GM12878 (cell line): ENCODE data around the gene KRT71. TPM values are rescaled to one million over a fixed set of nuclear protein-coding genes. Genes with fewer than 3 reads are reported as not detected.

Experiments used
- ATAC-seq: fragments of 200-7000 bp; cut with Tn5 transposase; 3 replicates; pipeline ENCODE4 v1.9.1; 2020; ENCODE audit warnings: mild to moderate bottlenecking, moderate library complexity
- BruUV-seq: library from RNA; stranded (reverse); fragments of 400-500 nt; replicated peaks from 2 replicates; lab custom pipeline; 2021; lab: Mats Ljungman, UMichigan
- CTCF ChIA-PET: fragments of 300-600 bp; sonication (Branson Sonifier 250); formaldehyde crosslinking; extraction: SDS; loops from one replicate; lab custom pipeline; 2021; ENCODE audit warnings: inconsistent platforms; lab: Yijun Ruan, JAX
- POLR2A ChIA-PET: fragments of 350-600 bp; formaldehyde crosslinking; extraction: SDS; loops from one replicate; lab custom pipeline; 2021; ENCODE audit warnings: inconsistent platforms; lab: Charles Lee
- RAD21 ChIA-PET: fragments of 300-600 bp; sonication (Branson Sonifier 250); formaldehyde crosslinking; loops from one replicate; lab custom pipeline; 2023; ENCODE audit warnings: antibody characterized with exemption; ENCODE audit not compliant: unreplicated experiment; lab: Charles Lee
- SMC1A ChIA-PET: fragments of 300-600 bp; sonication (Branson Sonifier 250); formaldehyde crosslinking; loops from one replicate; lab custom pipeline; 2023; ENCODE audit not compliant: unreplicated experiment, uncharacterized antibody; lab: Charles Lee
- DNase-seq: peaks from one replicate; pipeline ENCODE4 v3.0.0-alpha.2; 2011; ENCODE audit warnings: low read depth, low spot score
- FAIRE-seq: peaks from 3 replicates; lab custom pipeline; 2011; peaks lifted over from hg19 to GRCh38; lab: Jason Lieb, UNC
- H2AFZ ChIP-seq: 2 replicates; pipeline ENCODE4 v1.6.0; 2011; ENCODE audit warnings: low read depth, low read length, control low read depth; ENCODE audit not compliant: control insufficient read depth
- H3K27ac ChIP-seq: 2 replicates; pipeline ENCODE4 v1.5.1; 2011; ENCODE audit warnings: control low read depth; ENCODE audit not compliant: control insufficient read depth, insufficient read depth
- H3K27me3 ChIP-seq, 2 experiments: replicated peaks in 1 of 2; 2 replicates each; pipeline versions ENCODE4 v1.6.0 to v1.6.1; 2011; ENCODE audit warnings: low read length in 1 of 2; ENCODE audit not compliant: control insufficient read depth in 2 of 2, insufficient read depth in 2 of 2
- H3K36me3 ChIP-seq, 2 experiments: 2 replicates each; pipeline ENCODE4 v1.5.1; 2011; ENCODE audit warnings: low read length in 1 of 2; ENCODE audit not compliant: control insufficient read depth in 2 of 2, insufficient read depth in 2 of 2
- H3K4me1 ChIP-seq: 2 replicates; pipeline ENCODE4 v1.6.1; 2011; ENCODE audit warnings: mild to moderate bottlenecking, low read length, moderate library complexity, mixed read lengths; ENCODE audit not compliant: control insufficient read depth, insufficient read depth
- H3K4me2 ChIP-seq: 2 replicates; pipeline ENCODE4 v1.6.0; 2011; ENCODE audit warnings: control low read depth; ENCODE audit not compliant: control insufficient read depth, insufficient read depth
- H3K4me3 ChIP-seq: fragments of 200-600 bp; sonication (generic); 2 replicates; pipeline ENCODE4 v1.5.1; 2016
- H3K79me2 ChIP-seq: 2 replicates; pipeline ENCODE4 v1.6.0; 2011; ENCODE audit warnings: low read length; ENCODE audit not compliant: control insufficient read depth, insufficient read depth
- H3K9ac ChIP-seq: 2 replicates; pipeline ENCODE4 v1.8.0; 2011; ENCODE audit warnings: low read length, control low read depth, mixed read lengths; ENCODE audit not compliant: control insufficient read depth, insufficient read depth
- H3K9me3 ChIP-seq: replicated peaks from 3 replicates; pipeline ENCODE4 v1.5.1; 2011; ENCODE audit warnings: mild to moderate bottlenecking, low read length; ENCODE audit not compliant: control insufficient read depth, insufficient read depth
- H4K20me1 ChIP-seq: 2 replicates; pipeline ENCODE4 v1.6.0; 2011; ENCODE audit not compliant: control insufficient read depth, insufficient read depth
- BHLHE40 ChIP-seq, 2 experiments: fragments of 450-650 bp in 1 of 2; IDR thresholded peaks; 2 replicates each; pipeline ENCODE4 v1.6.1; 2011 to 2017; ENCODE audit warnings: low read depth in 2 of 2, borderline replicate concordance in 1 of 2, improper control_type of control experiment in 1 of 2, low read length in 1 of 2, mild to moderate bottlenecking in 1 of 2
- EED ChIP-seq: sonication (generic); IDR thresholded peaks from 2 replicates; pipeline ENCODE4 v1.6.1; 2016; ENCODE audit warnings: antibody characterized with exemption, low read depth
- LARP7 ChIP-seq: fragments of 450-650 bp; IDR thresholded peaks from 2 replicates; pipeline ENCODE4 v1.6.1; 2017; ENCODE audit warnings: mild to moderate bottlenecking
- MTA2 ChIP-seq: fragments of 450-650 bp; IDR thresholded peaks from 2 replicates; pipeline ENCODE4 v1.6.1; 2016; ENCODE audit warnings: low read depth, mild to moderate bottlenecking, moderate library complexity
- ZNF384 ChIP-seq: IDR thresholded peaks from 2 replicates; pipeline ENCODE4 v1.6.1; 2012; ENCODE audit warnings: low read depth, mild to moderate bottlenecking, low read length, improper control_type of control experiment, borderline replicate concordance
- WGBS: methylation state at CpG from one replicate; pipeline ENCODE4 v1.1.6; 2016; ENCODE audit warnings: low lambda C conversion rate; ENCODE audit not compliant: insufficient replicate concordance, insufficient coverage; ENCODE audit errors: missing lambda C conversion rate; 5-methylcytosine and 5-hydroxymethylcytosine counted together
- in situ Hi-C: fragments of 300-500 bp; cut with MboI; formaldehyde crosslinking; loops from 9 replicates; pipeline ENCODE4 v1.14.3; 2018; ENCODE audit warnings: mixed read lengths
- intact Hi-C: fragments of 100-400 bp; cut with micrococcal nuclease; formaldehyde crosslinking; loops from one replicate; pipeline ENCODE4 v1.14.2; 2022; ENCODE audit not compliant: unreplicated experiment
- polyA plus RNA-seq, 11 experiments: library from polyadenylated mRNA; depleted of rRNA in 4 of 11; unstranded in 6 of 11; stranded (reverse) in 5 of 11; fragments of >200 nt; fragmentation: Nextera tagmentation in 4 of 11; fragmentation: Illumina TruSeq in 1 of 11; extraction: Ambion mirVana in 4 of 11; extraction: Trizol in 1 of 11; gene quantifications; 1 replicate in 1 of 11; 2 replicates in 10 of 11; pipeline versions ENCODE4 v1.2.1 to v1.2.3, GENCODE V29; 2011 to 2016; ENCODE audit warnings: inconsistent platforms in 2 of 11, missing spikeins in 2 of 11, low read depth in 1 of 11
- total RNA-seq, 4 experiments: library from RNA; depleted of rRNA in 3 of 4; stranded (reverse); fragments of >200 nt in 3 of 4; fragmentation: Illumina TruSeq in 1 of 4; extraction: Trizol in 1 of 4; gene quantifications; 2 replicates each; pipeline versions ENCODE4 v1.2.1 to v1.2.3, GENCODE V29; 2013 to 2021
- TF ChIP-seq, protein P1 (sequence below): fragments of 450-650 bp; IDR thresholded peaks from 2 replicates; pipeline ENCODE4 v1.6.1; 2017; ENCODE audit warnings: mild to moderate bottlenecking, moderate library complexity
- TF ChIP-seq, protein P2 (sequence below): fragments of 450-650 bp; IDR thresholded peaks from 2 replicates; pipeline ENCODE4 v1.6.1; 2017; ENCODE audit warnings: antibody characterized with exemption, mild to moderate bottlenecking, moderate library complexity
- TF ChIP-seq, protein P3 (sequence below): fragments of 450-650 bp; IDR thresholded peaks from 2 replicates; pipeline ENCODE4 v1.6.1; 2017; ENCODE audit warnings: mild to moderate bottlenecking

KRT71 gene
- total and polyA plus RNA-seq, 10 of the 15 experiments (the other 5 are each of a cell fraction or from before 2014, with no cell fraction given) = not detected

DNA sequence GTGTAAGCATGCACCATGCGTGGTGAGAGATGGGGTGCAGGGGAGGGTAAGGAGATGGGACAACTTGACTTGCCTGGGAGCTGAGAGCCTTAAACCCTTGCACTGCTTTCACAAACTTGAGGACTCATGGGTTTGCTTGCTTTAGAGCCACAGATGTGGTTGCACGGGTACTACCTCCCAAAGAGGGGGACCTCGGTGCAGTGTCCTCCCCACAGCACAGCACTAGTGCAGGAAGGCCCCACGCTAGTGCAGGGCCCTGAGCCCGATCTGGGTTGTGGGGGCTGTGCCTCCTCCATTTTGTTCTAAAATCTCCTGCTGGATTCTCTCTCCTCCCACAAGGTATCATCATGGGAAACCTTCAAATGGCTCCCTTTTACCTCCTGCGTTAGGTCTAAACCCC, 37.1 kb upstream of the KRT71 start:
- in situ Hi-C loops (no loop called here), intact Hi-C loops (no loop called here)
- BruUV-seq = no TSS peak
- no peaks in the 10 kb centered on the region for H3K9me3 ChIP-seq
- DNase-seq (no peak), ATAC-seq (no peak), FAIRE-seq (no peak)
- H3K79me2 ChIP-seq = no peaks in the 10 kb centered on the region
- H4K20me1 ChIP-seq = no peaks in the 10 kb centered on the region
- H3K4me2 ChIP-seq = no peak overlapping the region
- ChIA-PET CTCF (no interaction called here), POLR2A (no interaction called here), RAD21 (no interaction called here), SMC1A (no interaction called here)
- H3K9ac ChIP-seq = no peak overlapping the region
- WGBS = 6% methylated on average over 6 of the region's 6 CpGs
- peaks cover 0 to 3% of the 10 kb centered on the region in 2 experiments; a peak in 2 of 4 replicates for H3K27me3 ChIP-seq
- no peak overlapping the region for H3K4me3 ChIP-seq
- no peak overlapping the region for H3K27ac ChIP-seq
- no peaks in the 10 kb centered on the region for H3K4me1 ChIP-seq
- H2AFZ ChIP-seq = no peak overlapping the region
- no peaks in the 10 kb centered on the region for H3K36me3 ChIP-seq
- TF ChIP-seq EED (no peak), BHLHE40 (IDR thresholded peaks at IDR 0.05; ENCODE audit: borderline replicate concordance in 1 of 2, low read depth in 2 of 2, low read length in 1 of 2) (no peak)

DNA sequence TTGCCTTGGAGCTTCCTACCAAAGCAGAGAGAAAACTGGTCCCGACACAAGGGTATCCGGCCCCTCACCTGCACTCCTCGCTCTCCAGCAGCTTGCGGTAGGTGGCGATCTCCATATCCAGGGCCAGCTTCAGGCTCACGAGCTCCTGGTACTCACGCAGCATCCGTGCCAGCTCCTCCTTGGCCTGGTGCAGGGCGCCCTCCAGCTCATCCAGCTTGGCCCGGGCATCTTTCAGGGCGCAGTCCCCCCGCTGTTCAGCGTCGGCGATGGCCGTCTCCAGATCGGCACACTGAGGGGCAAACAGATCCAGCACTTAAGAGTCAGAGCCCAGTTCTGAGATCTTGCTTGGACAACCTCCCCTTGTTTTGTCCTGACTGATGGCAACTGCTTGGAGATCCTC, 34.6 kb upstream of the KRT71 start:
- Histone ChIP-seq H4K20me1 (no peaks in the 10 kb centered on the region), H3K4me1 (no peaks in the 10 kb centered on the region), H3K9me3 (no peaks in the 10 kb centered on the region), H3K9ac (no peak overlapping the region), H3K27ac (no peak overlapping the region), H2AFZ (no peak overlapping the region), H3K4me3 (no peak overlapping the region), H3K79me2 (no peaks in the 10 kb centered on the region), H3K27me3 (peaks cover 0 to 3% of the 10 kb centered on the region in 2 experiments; a peak in 3 of 4 replicates), H3K36me3 (no peaks in the 10 kb centered on the region), H3K4me2 (no peak overlapping the region)
- DNase-seq (no peak), FAIRE-seq (no peak), ATAC-seq (no peak)
- ChIA-PET POLR2A (no interaction called here), SMC1A (no interaction called here), RAD21 (no interaction called here), CTCF (no interaction called here)
- 56% methylated on average over 17 of the region's 17 CpGs for WGBS
- intact Hi-C loops (no loop called here), in situ Hi-C loops (loop anchor here (5.0 to 10.0 kb wide), 2 partner anchors 277 to 395 kb away; no protein-coding TSS in a partner anchor)
- BruUV-seq = no TSS peak
- TF ChIP-seq, protein P1, sequence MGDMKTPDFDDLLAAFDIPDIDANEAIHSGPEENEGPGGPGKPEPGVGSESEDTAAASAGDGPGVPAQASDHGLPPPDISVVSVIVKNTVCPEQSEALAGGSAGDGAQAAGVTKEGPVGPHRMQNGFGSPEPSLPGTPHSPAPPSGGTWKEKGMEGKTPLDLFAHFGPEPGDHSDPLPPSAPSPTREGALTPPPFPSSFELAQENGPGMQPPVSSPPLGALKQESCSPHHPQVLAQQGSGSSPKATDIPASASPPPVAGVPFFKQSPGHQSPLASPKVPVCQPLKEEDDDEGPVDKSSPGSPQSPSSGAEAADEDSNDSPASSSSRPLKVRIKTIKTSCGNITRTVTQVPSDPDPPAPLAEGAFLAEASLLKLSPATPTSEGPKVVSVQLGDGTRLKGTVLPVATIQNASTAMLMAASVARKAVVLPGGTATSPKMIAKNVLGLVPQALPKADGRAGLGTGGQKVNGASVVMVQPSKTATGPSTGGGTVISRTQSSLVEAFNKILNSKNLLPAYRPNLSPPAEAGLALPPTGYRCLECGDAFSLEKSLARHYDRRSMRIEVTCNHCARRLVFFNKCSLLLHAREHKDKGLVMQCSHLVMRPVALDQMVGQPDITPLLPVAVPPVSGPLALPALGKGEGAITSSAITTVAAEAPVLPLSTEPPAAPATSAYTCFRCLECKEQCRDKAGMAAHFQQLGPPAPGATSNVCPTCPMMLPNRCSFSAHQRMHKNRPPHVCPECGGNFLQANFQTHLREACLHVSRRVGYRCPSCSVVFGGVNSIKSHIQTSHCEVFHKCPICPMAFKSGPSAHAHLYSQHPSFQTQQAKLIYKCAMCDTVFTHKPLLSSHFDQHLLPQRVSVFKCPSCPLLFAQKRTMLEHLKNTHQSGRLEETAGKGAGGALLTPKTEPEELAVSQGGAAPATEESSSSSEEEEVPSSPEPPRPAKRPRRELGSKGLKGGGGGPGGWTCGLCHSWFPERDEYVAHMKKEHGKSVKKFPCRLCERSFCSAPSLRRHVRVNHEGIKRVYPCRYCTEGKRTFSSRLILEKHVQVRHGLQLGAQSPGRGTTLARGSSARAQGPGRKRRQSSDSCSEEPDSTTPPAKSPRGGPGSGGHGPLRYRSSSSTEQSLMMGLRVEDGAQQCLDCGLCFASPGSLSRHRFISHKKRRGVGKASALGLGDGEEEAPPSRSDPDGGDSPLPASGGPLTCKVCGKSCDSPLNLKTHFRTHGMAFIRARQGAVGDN = no peak
- TF ChIP-seq, protein P2, sequence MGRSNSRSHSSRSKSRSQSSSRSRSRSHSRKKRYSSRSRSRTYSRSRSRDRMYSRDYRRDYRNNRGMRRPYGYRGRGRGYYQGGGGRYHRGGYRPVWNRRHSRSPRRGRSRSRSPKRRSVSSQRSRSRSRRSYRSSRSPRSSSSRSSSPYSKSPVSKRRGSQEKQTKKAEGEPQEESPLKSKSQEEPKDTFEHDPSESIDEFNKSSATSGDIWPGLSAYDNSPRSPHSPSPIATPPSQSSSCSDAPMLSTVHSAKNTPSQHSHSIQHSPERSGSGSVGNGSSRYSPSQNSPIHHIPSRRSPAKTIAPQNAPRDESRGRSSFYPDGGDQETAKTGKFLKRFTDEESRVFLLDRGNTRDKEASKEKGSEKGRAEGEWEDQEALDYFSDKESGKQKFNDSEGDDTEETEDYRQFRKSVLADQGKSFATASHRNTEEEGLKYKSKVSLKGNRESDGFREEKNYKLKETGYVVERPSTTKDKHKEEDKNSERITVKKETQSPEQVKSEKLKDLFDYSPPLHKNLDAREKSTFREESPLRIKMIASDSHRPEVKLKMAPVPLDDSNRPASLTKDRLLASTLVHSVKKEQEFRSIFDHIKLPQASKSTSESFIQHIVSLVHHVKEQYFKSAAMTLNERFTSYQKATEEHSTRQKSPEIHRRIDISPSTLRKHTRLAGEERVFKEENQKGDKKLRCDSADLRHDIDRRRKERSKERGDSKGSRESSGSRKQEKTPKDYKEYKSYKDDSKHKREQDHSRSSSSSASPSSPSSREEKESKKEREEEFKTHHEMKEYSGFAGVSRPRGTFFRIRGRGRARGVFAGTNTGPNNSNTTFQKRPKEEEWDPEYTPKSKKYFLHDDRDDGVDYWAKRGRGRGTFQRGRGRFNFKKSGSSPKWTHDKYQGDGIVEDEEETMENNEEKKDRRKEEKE = no peak
- no peak for TF ChIP-seq MTA2
- TF ChIP-seq ZNF384 = no peak
- no peak for TF ChIP-seq LARP7
- TF ChIP-seq, protein P3, sequence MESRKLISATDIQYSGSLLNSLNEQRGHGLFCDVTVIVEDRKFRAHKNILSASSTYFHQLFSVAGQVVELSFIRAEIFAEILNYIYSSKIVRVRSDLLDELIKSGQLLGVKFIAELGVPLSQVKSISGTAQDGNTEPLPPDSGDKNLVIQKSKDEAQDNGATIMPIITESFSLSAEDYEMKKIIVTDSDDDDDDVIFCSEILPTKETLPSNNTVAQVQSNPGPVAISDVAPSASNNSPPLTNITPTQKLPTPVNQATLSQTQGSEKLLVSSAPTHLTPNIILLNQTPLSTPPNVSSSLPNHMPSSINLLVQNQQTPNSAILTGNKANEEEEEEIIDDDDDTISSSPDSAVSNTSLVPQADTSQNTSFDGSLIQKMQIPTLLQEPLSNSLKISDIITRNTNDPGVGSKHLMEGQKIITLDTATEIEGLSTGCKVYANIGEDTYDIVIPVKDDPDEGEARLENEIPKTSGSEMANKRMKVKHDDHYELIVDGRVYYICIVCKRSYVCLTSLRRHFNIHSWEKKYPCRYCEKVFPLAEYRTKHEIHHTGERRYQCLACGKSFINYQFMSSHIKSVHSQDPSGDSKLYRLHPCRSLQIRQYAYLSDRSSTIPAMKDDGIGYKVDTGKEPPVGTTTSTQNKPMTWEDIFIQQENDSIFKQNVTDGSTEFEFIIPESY = no peak
